ENCODE data around the gene ADGRG2.

Gene ADGRG2

GRCh38 chrX:19107035-19107434 is 15.2 kb downstream of the ADGRG2 start:
- TF ChIP-seq GATA2 (IDR thresholded peaks at IDR 0.05; ENCODE audit: low read depth, low read length) (no peak), GATA3 (IDR thresholded peaks at IDR 0.05; ENCODE audit: low read depth, low read length) (no peak)

- TF ChIP-seq GATA3 (IDR thresholded peaks at IDR 0.05; ENCODE audit: low read depth, low read length) (no peak), GATA2 (IDR thresholded peaks at IDR 0.05; ENCODE audit: low read depth, low read length) (no peak)
Measured at GRCh38 chrX:19100586-19100985, 21.7 kb downstream of the ADGRG2 start.

GRCh38 chrX:19097553-19098283 is 24.6 kb downstream of the ADGRG2 start:
- no peak for TF ChIP-seq GATA2 (IDR thresholded peaks at IDR 0.05; ENCODE audit: low read depth, low read length)
- no peak for TF ChIP-seq GATA3 (IDR thresholded peaks at IDR 0.05; ENCODE audit: low read depth, low read length)

GRCh38 chrX:19096586-19096985 is 25.7 kb downstream of the ADGRG2 start:
- no peak for TF ChIP-seq GATA2 (IDR thresholded peaks at IDR 0.05; ENCODE audit: low read depth, low read length)
- no peak for TF ChIP-seq GATA3 (IDR thresholded peaks at IDR 0.05; ENCODE audit: low read depth, low read length)

- TF ChIP-seq GATA3 (IDR thresholded peaks at IDR 0.05; ENCODE audit: low read depth, low read length) = no peak
- no peak for TF ChIP-seq GATA2 (IDR thresholded peaks at IDR 0.05; ENCODE audit: low read depth, low read length)
Measured at GRCh38 chrX:19094654-19095053, 27.6 kb downstream of the ADGRG2 start.

GRCh38 chrX:19091596-19091995 is 30.7 kb downstream of the ADGRG2 start:
- TF ChIP-seq GATA2 (IDR thresholded peaks at IDR 0.05; ENCODE audit: low read depth, low read length) (no peak), GATA3 (IDR thresholded peaks at IDR 0.05; ENCODE audit: low read depth, low read length) (no peak)

GRCh38 chrX:19089555-19090040 is 32.7 kb downstream of the ADGRG2 start:
- TF ChIP-seq GATA3 (IDR thresholded peaks at IDR 0.05; ENCODE audit: low read depth, low read length) (no peak), GATA2 (IDR thresholded peaks at IDR 0.05; ENCODE audit: low read depth, low read length) (no peak)

GRCh38 chrX:19086102-19086772 is 36.0 kb downstream of the ADGRG2 start:
- TF ChIP-seq GATA3 (IDR thresholded peaks at IDR 0.05; ENCODE audit: low read depth, low read length) (no peak), GATA2 (IDR thresholded peaks at IDR 0.05; ENCODE audit: low read depth, low read length) (no peak)

- TF ChIP-seq GATA2 (IDR thresholded peaks at IDR 0.05; ENCODE audit: low read depth, low read length) (no peak), GATA3 (IDR thresholded peaks at IDR 0.05; ENCODE audit: low read depth, low read length) (no peak)
Measured at GRCh38 chrX:19085666-19086065, 36.6 kb downstream of the ADGRG2 start.

GRCh38 chrX:19075754-19076153 is 46.5 kb downstream of the ADGRG2 start:
- TF ChIP-seq GATA3 (IDR thresholded peaks at IDR 0.05; ENCODE audit: low read depth, low read length) (no peak), GATA2 (IDR thresholded peaks at IDR 0.05; ENCODE audit: low read depth, low read length) (no peak)

GRCh38 chrX:19072372-19072771 is 49.9 kb downstream of the ADGRG2 start:
- TF ChIP-seq GATA2 (IDR thresholded peaks at IDR 0.05; ENCODE audit: low read depth, low read length) (no peak), GATA3 (IDR thresholded peaks at IDR 0.05; ENCODE audit: low read depth, low read length) (no peak)

GRCh38 chrX:19070555-19070994 is 51.7 kb downstream of the ADGRG2 start:
- TF ChIP-seq GATA3 (IDR thresholded peaks at IDR 0.05; ENCODE audit: low read depth, low read length) (no peak), GATA2 (IDR thresholded peaks at IDR 0.05; ENCODE audit: low read depth, low read length) (no peak)

- no peak for TF ChIP-seq GATA3 (IDR thresholded peaks at IDR 0.05; ENCODE audit: low read depth, low read length)
- no peak for TF ChIP-seq GATA2 (IDR thresholded peaks at IDR 0.05; ENCODE audit: low read depth, low read length)
Measured at GRCh38 chrX:19065535-19065934, 56.7 kb downstream of the ADGRG2 start.

GRCh38 chrX:19064175-19064574 is 58.1 kb downstream of the ADGRG2 start:
- no peak for TF ChIP-seq GATA2 (IDR thresholded peaks at IDR 0.05; ENCODE audit: low read depth, low read length)
- TF ChIP-seq GATA3 (IDR thresholded peaks at IDR 0.05; ENCODE audit: low read depth, low read length) = no peak

GRCh38 chrX:19063030-19063429 is 59.2 kb downstream of the ADGRG2 start:
- TF ChIP-seq GATA2 (IDR thresholded peaks at IDR 0.05; ENCODE audit: low read depth, low read length) (no peak), GATA3 (IDR thresholded peaks at IDR 0.05; ENCODE audit: low read depth, low read length) (no peak)
